Liver (tissue), 9 donors: ENCODE results near the gene CBL. TPM values are rescaled to one million over a fixed set of nuclear protein-coding genes. Genes with fewer than 3 reads are reported as not detected.

ENCODE experiments used
- DNase-seq: peaks from one replicate; pipeline ENCODE4 v3.0.0-alpha.2; 2017; ENCODE audit warnings: low spot score
- H3K27ac ChIP-seq, 2 donors: one replicate each; pipeline ENCODE4 v1.7.0; 2013; ENCODE audit warnings: inconsistent platforms in 2 of 2, low read length in 2 of 2, control low read depth in 1 of 2, low read depth in 1 of 2, mild to moderate bottlenecking in 1 of 2
- H3K27me3 ChIP-seq, 4 donors: one replicate each; pipeline versions ENCODE4 v1.6.1 to v1.7.0; 2013; ENCODE audit warnings: low read length in 3 of 4, inconsistent platforms in 1 of 4, mild to moderate bottlenecking in 1 of 4, moderate library complexity in 1 of 4; ENCODE audit not compliant: control insufficient read depth in 4 of 4, insufficient read depth in 4 of 4
- H3K36me3 ChIP-seq, 4 donors: one replicate each; pipeline versions ENCODE4 v1.6.1 to v1.7.0; 2013; ENCODE audit warnings: low read length in 3 of 4, mild to moderate bottlenecking in 3 of 4, low read depth in 1 of 4, moderate library complexity in 1 of 4; ENCODE audit not compliant: control insufficient read depth in 4 of 4, insufficient read depth in 3 of 4
- H3K4me1 ChIP-seq, 4 donors: one replicate each; pipeline versions ENCODE4 v1.6.1 to v1.7.0; 2013; ENCODE audit warnings: low read length in 3 of 4, mild to moderate bottlenecking in 3 of 4, moderate library complexity in 1 of 4; ENCODE audit not compliant: control insufficient read depth in 4 of 4, insufficient read depth in 4 of 4
- H3K4me3 ChIP-seq, 3 donors: one replicate each; pipeline versions ENCODE4 v1.6.1 to v1.7.0; 2013; ENCODE audit warnings: low read length in 3 of 3, control low read depth in 1 of 3, low read depth in 1 of 3, mild to moderate bottlenecking in 1 of 3
- H3K9ac ChIP-seq, 2 donors: one replicate each; pipeline ENCODE4 v1.7.0; 2013; ENCODE audit warnings: low read length in 2 of 2, mild to moderate bottlenecking in 2 of 2, moderate library complexity in 2 of 2, control low read depth in 1 of 2, low read depth in 1 of 2
- H3K9me3 ChIP-seq, 4 donors: one replicate each; pipeline versions ENCODE4 v1.6.1 to v1.7.0; 2013; ENCODE audit warnings: low read length in 3 of 4; ENCODE audit not compliant: control insufficient read depth in 4 of 4
- EGR1 ChIP-seq, 2 donors: IDR thresholded peaks; 2 replicates each; pipeline ENCODE4 v1.6.1; 2016 to 2018; ENCODE audit warnings: antibody characterized with exemption in 2 of 2, low read depth in 2 of 2
- FOXA1 ChIP-seq: IDR thresholded peaks from 2 replicates; pipeline ENCODE4 v1.6.1; 2016; ENCODE audit warnings: antibody characterized with exemption
- FOXA2 ChIP-seq: IDR thresholded peaks from 2 replicates; pipeline ENCODE4 v1.6.1; 2016; ENCODE audit warnings: antibody characterized with exemption
- GABPA ChIP-seq, 2 donors: IDR thresholded peaks in 1 of 2; conservative IDR thresholded peaks in 1 of 2; 2 replicates each; pipeline ENCODE4 v1.6.1; 2016; ENCODE audit warnings: antibody characterized with exemption in 2 of 2, mild to moderate bottlenecking in 1 of 2, moderate library complexity in 1 of 2
- HNF4A ChIP-seq, 2 donors: conservative IDR thresholded peaks; 2 replicates each; pipeline ENCODE4 v1.6.1; 2016; ENCODE audit warnings: antibody characterized with exemption in 2 of 2, mild to moderate bottlenecking in 2 of 2
- HNF4G ChIP-seq: IDR thresholded peaks from 2 replicates; pipeline ENCODE4 v1.6.1; 2016; ENCODE audit warnings: antibody characterized with exemption
- JUND ChIP-seq, 2 donors: IDR thresholded peaks; 2 replicates each; pipeline ENCODE4 v1.6.1; 2016; ENCODE audit warnings: antibody characterized with exemption in 2 of 2
- NR2F2 ChIP-seq: IDR thresholded peaks from 2 replicates; pipeline ENCODE4 v1.6.1; 2016; ENCODE audit warnings: antibody characterized with exemption
- RAD21 ChIP-seq, 2 donors: IDR thresholded peaks; 2 replicates each; pipeline ENCODE4 v1.6.1; 2016; ENCODE audit warnings: antibody characterized with exemption in 2 of 2, mild to moderate bottlenecking in 2 of 2
- REST ChIP-seq: IDR thresholded peaks from 2 replicates; pipeline ENCODE4 v1.6.1; 2016; ENCODE audit warnings: antibody characterized with exemption, mild to moderate bottlenecking
- RXRA ChIP-seq, 2 donors: IDR thresholded peaks; 2 replicates each; pipeline ENCODE4 v1.6.1; 2017 to 2018; ENCODE audit warnings: antibody characterized with exemption in 2 of 2, mild to moderate bottlenecking in 1 of 2
- SP1 ChIP-seq: IDR thresholded peaks from 2 replicates; pipeline ENCODE4 v1.6.1; 2018; ENCODE audit warnings: antibody characterized with exemption, mild to moderate bottlenecking
- YY1 ChIP-seq: IDR thresholded peaks from 2 replicates; pipeline ENCODE4 v1.6.1; 2016; ENCODE audit warnings: antibody characterized with exemption, mild to moderate bottlenecking
- WGBS: extraction: QIAGEN DNeasy Blood & Tissue Kit; methylation state at CpG from one replicate; pipeline ENCODE4 v1.1.7; 2013; 5-methylcytosine and 5-hydroxymethylcytosine counted together
- polyA plus RNA-seq, 2 donors: library from polyadenylated mRNA; stranded (reverse) in 1 of 2; unstranded in 1 of 2; fragments of 200-250 nt in 1 of 2; fragments of >200 nt in 1 of 2; fragmentation: Nextera tagmentation in 1 of 2; extraction: Ambion mirVana in 1 of 2; gene quantifications; one replicate each; pipeline versions ENCODE4 v1.2.1 to v1.2.3, GENCODE V29; 2013 to 2015
- total RNA-seq, 2 donors: library from RNA; depleted of rRNA; stranded (reverse); fragments of >200 nt; gene quantifications; one replicate each; pipeline ENCODE4 v1.2.3, GENCODE V29; 2014
- TF ChIP-seq, protein P1 (sequence below): IDR thresholded peaks from 2 replicates; pipeline ENCODE4 v1.6.1; 2016; ENCODE audit warnings: antibody characterized with exemption
- TF ChIP-seq, protein P2 (sequence below): IDR thresholded peaks from 2 replicates; pipeline ENCODE4 v1.6.1; 2016; ENCODE audit warnings: antibody characterized with exemption
- TF ChIP-seq, protein P3 (sequence below): IDR thresholded peaks from 2 replicates; pipeline ENCODE4 v1.6.1; 2016; ENCODE audit warnings: antibody characterized with exemption
- TF ChIP-seq, protein P4 (sequence below): fragments of 150-350 bp; IDR thresholded peaks from 2 replicates; pipeline ENCODE4 v1.5.1; 2017; ENCODE audit warnings: improper control_type of control experiment, low read depth, low read length; ENCODE audit not compliant: missing input control
- donor health status: healthy.
- donor health status: healthy.
- donor health status: healthy.
- donor health status: healthy.
- donor health status: healthy.

CBL gene
- total and polyA plus RNA-seq, 4 donors, result 1.6 to 5.5 (median 3.5) TPM

DNA sequence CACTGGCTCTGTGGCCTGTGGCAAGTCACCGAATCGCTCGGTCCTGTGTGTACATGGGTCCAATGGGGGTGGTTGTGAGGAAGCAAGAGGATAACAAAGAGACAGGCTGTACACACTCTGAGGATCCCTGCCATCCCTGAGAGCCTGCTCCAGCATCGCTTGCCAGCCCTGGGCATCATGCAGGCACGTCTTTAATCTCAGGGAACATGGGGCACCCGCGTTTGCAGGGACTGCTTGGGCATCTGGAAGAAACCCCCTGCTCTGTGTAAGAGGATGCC, 135.8 kb downstream of the CBL start:
- Histone ChIP-seq H3K27me3 (peaks cover 0 to 2% (median 0%) of the 10 kb centered on the region in 4 donors), H3K4me3 (no peak overlapping the region), H3K36me3 (no peaks in the 10 kb centered on the region), H3K27ac (no peak overlapping the region), H3K4me1 (peaks cover 7 to 24% (median 11%) of the 10 kb centered on the region in 4 donors), H3K9ac (no peak overlapping the region), H3K9me3 (no peaks in the 10 kb centered on the region)
- 87% methylated on average over 7 of the region's 7 CpGs for WGBS
- no peak for TF ChIP-seq HNF4A (conservative IDR thresholded peaks at IDR 0.05)
- no peak for DNase-seq

DNA sequence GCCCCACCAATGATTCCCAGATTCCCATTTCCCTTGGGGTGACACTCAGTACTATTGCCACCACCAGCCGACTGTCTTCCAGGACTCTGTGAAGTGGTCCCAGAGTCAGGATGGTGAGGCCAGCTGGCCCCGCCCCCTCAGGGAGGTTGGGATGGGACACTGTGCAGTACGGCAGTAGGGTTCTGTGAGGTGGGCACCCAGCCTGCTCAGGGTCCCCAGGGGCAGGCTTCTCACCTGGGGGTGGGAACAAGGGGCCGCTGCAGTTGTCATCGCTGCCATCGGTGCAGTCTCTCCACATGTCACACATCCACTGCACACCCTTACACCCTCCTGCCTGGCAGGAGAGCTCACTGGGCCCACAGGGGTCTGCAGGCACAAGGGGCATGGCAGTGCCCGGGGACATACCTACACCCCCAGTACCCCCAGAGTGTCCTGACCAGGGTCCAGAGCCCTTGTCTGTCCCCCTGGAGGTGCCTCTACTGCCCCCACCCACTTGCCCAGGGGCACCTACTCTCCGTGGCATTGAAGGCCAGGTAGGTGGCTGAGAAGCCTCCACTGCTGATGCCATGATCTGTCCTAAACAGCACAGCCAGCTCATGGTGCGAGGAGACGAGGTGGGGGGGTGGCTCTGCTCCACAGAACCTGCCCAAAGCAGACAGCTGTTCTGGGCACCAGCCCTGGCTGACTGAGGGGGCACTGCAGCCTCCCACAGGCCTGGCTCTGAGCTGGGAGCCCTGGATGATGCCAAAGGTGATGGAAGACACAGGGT, 136.4 kb downstream of the CBL start:
- peaks cover 7 to 20% (median 11%) of the 10 kb centered on the region in 4 donors for H3K4me1 ChIP-seq
- H3K36me3 ChIP-seq, result no peaks in the 10 kb centered on the region
- no peak overlapping the region for H3K27ac ChIP-seq
- TF ChIP-seq HNF4A (conservative IDR thresholded peaks at IDR 0.05) (no peak), RXRA (IDR thresholded peaks at IDR 0.05) (no peak), SP1 (no peak), NR2F2 (no peak), JUND (IDR thresholded peaks at IDR 0.05) (no peak), FOXA1 (no peak), HNF4G (no peak)
- TF ChIP-seq, protein P1, sequence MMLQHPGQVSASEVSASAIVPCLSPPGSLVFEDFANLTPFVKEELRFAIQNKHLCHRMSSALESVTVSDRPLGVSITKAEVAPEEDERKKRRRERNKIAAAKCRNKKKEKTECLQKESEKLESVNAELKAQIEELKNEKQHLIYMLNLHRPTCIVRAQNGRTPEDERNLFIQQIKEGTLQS, result no peak
- TF ChIP-seq, protein P2, sequence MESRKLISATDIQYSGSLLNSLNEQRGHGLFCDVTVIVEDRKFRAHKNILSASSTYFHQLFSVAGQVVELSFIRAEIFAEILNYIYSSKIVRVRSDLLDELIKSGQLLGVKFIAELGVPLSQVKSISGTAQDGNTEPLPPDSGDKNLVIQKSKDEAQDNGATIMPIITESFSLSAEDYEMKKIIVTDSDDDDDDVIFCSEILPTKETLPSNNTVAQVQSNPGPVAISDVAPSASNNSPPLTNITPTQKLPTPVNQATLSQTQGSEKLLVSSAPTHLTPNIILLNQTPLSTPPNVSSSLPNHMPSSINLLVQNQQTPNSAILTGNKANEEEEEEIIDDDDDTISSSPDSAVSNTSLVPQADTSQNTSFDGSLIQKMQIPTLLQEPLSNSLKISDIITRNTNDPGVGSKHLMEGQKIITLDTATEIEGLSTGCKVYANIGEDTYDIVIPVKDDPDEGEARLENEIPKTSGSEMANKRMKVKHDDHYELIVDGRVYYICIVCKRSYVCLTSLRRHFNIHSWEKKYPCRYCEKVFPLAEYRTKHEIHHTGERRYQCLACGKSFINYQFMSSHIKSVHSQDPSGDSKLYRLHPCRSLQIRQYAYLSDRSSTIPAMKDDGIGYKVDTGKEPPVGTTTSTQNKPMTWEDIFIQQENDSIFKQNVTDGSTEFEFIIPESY, result no peak
- H3K27me3 ChIP-seq, result peaks cover 0 to 2% (median 0%) of the 10 kb centered on the region in 4 donors
- no peak overlapping the region for H3K4me3 ChIP-seq
- no peaks in the 10 kb centered on the region for H3K9me3 ChIP-seq
- no peak for DNase-seq
- WGBS, result 87% methylated on average over 10 of the region's 10 CpGs
- no peak overlapping the region for H3K9ac ChIP-seq

DNA sequence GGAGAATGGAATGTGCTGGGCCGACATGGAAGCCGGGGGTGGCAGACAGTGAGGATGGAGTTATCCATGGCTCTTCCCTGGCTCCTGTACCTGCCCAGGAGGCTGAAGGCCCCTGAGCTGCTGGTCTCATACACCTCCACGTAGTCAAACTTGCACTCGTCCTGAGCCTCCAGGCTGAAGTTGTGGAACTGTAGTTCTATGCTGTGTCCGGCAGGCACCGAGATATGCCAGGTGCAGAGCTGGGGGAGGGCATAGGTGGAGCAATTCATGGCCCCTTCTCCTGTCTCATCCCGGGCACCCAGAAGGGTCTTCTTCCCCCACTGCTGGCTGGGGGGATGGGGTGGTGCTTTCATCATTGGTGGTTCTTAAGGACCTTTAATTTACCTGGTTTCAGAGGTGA, 137.6 kb downstream of the CBL start:
- H3K4me1 ChIP-seq, result peaks cover 5 to 16% (median 9%) of the 10 kb centered on the region in 4 donors
- no peak for DNase-seq
- no peak overlapping the region for H3K4me3 ChIP-seq
- H3K9me3 ChIP-seq, result no peaks in the 10 kb centered on the region
- peaks cover 0 to 2% (median 0%) of the 10 kb centered on the region in 4 donors for H3K27me3 ChIP-seq
- no peak overlapping the region for H3K9ac ChIP-seq
- WGBS, result 89% methylated on average over 7 of the region's 7 CpGs
- H3K36me3 ChIP-seq, result no peaks in the 10 kb centered on the region
- H3K27ac ChIP-seq, result no peak overlapping the region
- TF ChIP-seq JUND (IDR thresholded peaks at IDR 0.05) (no peak), HNF4G (no peak), NR2F2 (no peak), EGR1 (IDR thresholded peaks at IDR 0.05; ENCODE audit: low read depth in 2 of 2) (no peak), SP1 (no peak), RAD21 (IDR thresholded peaks at IDR 0.05) (no peak), HNF4A (conservative IDR thresholded peaks at IDR 0.05) (no peak), YY1 (no peak), RXRA (IDR thresholded peaks at IDR 0.05) (no peak), FOXA2 (no peak), REST (no peak), GABPA (IDR thresholded peaks at IDR 0.05 in 1 of 2, conservative IDR thresholded peaks at IDR 0.05 in 1 of 2) (no peak), FOXA1 (no peak)
- TF ChIP-seq, protein P3, sequence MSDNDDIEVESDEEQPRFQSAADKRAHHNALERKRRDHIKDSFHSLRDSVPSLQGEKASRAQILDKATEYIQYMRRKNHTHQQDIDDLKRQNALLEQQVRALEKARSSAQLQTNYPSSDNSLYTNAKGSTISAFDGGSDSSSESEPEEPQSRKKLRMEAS, result no peak
- TF ChIP-seq, protein P1, result no peak
- TF ChIP-seq, protein P4, sequence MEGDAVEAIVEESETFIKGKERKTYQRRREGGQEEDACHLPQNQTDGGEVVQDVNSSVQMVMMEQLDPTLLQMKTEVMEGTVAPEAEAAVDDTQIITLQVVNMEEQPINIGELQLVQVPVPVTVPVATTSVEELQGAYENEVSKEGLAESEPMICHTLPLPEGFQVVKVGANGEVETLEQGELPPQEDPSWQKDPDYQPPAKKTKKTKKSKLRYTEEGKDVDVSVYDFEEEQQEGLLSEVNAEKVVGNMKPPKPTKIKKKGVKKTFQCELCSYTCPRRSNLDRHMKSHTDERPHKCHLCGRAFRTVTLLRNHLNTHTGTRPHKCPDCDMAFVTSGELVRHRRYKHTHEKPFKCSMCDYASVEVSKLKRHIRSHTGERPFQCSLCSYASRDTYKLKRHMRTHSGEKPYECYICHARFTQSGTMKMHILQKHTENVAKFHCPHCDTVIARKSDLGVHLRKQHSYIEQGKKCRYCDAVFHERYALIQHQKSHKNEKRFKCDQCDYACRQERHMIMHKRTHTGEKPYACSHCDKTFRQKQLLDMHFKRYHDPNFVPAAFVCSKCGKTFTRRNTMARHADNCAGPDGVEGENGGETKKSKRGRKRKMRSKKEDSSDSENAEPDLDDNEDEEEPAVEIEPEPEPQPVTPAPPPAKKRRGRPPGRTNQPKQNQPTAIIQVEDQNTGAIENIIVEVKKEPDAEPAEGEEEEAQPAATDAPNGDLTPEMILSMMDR, result no peak
